HTR-8/SVneo (cell line): ENCODE data around the gene NRXN3.
A peak's percentile ranks its signal among the peaks of the same experiment; 100 is the strongest.

Experiments used
- DNase-seq: peaks from one replicate; pipeline ENCODE4 v3.0.0; 2011; ENCODE audit warnings: low spot score, mixed read lengths; ENCODE audit not compliant: insufficient read length
- FAIRE-seq: peaks from 2 replicates; lab custom pipeline; 2011; peaks lifted over from hg19 to GRCh38; lab: Jason Lieb, UNC

The NRXN3 gene

GRCh38 chr14:79408696-79409095 lies 1238.5 kb downstream of the NRXN3 start:
- no peak for DNase-seq
- FAIRE-seq, result no peak

DNA sequence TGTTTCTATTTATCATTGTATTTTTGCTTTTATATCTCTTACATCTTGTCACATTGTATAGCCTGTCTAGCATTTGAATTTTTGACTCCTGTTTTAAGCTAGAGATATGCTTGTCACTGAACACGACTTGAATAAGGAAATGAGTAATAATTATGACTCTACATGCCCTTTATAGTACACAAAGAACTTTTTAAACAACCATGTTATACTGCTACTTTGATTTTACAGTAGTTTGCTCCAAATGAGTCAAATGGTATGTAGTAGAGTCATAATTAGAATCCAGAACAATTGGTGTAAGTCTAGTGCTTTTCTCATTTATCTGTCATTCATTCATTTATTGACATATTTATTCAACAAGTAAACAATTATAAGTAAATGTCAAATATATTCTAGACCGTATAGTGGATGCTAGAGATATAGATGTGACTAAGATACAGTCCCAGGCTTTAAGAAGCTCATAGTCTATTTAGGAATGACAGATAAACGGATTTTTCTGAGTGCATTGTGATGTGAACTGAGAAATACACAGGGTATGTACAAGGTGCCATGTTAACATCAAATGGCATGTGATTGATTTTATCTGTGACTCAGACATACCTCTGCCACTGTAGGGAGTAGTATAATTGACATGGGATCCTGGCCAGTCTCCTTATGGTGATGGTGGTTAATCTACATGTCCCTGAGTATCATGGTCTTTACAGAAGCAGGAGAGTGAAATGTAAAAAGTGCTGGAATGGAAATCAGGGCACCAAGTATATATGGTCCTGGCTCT lies 1241.4 kb downstream of the NRXN3 start:
- DNase-seq, result no peak
- FAIRE-seq, result no peak

- no peak for FAIRE-seq
- DNase-seq, result no peak
Observed at GRCh38 chr14:79412822-79413221, 1242.6 kb downstream of the NRXN3 start.

DNA sequence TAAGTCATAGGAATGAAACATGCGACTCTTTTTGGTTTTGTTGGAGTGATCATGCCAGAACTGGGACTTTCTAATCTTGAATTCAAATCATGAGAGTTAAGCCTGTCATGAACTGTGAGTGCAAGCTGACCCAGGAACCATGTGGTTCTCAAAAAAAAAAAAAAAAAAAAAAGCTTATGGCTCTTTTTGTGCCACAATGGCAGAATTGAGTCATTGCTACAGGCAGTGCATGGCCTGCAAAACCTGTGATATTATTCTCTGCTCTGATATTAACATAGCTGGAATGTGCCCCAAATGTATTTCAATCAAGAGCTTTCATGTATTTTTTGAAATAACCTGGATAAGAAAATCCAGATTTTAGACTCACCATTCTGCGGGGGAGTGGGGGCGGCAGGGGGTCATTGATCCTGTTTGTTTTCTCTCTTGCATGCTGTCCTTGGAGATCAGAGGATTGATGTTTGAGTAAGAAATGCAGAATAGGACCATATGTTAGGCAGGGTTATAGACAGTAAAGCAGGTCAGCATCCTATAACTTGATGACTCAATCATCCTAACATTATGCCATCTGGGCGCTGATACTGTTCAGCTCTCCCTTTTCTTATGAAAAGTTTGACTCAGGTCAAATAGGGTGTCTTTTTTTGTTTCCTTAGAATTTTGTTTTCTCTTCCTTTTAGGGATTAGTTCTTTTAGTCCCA lies 1243.7 kb downstream of the NRXN3 start:
- FAIRE-seq (no peak), DNase-seq (no peak)

DNA sequence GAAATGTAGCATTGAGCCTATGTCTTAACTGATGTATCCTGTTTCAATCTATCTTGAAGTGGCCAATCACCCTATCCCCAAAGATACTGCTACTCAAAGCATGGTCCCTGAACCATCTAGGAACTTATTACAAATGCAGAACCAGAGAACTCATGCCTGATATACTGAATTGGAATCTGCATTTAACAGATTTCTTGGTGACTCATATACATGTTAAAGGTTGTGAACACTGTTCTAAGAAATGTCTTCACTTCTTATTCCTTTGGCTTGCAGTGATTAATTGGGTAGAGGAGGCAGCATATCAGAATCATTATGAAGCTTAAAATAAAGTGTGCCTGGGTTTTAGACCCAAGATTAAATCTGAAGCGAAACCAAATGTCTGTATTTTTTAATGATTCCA lies 1245.6 kb downstream of the NRXN3 start:
- no peak for FAIRE-seq
- DNase-seq, result no peak

DNA sequence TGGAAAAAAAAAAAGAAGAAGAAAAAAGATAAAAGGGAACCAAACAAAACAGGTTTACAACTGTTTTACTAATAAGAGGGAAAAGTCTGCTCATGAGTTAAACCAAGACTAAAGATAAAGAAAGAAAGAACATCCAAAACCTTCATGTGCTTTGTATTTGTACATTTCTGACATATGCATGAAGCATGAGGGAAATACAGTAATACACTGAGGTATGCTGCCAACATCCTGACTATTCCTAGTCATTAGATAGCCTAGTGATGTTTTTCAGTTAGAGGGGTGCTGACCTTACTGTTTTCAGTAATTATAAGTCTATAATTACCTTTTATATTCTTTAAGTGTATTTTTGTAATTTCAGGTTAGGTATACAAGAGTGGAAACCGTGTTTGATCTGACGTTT lies 1247.8 kb downstream of the NRXN3 start:
- FAIRE-seq, result no peak
- DNase-seq, result no peak

DNA sequence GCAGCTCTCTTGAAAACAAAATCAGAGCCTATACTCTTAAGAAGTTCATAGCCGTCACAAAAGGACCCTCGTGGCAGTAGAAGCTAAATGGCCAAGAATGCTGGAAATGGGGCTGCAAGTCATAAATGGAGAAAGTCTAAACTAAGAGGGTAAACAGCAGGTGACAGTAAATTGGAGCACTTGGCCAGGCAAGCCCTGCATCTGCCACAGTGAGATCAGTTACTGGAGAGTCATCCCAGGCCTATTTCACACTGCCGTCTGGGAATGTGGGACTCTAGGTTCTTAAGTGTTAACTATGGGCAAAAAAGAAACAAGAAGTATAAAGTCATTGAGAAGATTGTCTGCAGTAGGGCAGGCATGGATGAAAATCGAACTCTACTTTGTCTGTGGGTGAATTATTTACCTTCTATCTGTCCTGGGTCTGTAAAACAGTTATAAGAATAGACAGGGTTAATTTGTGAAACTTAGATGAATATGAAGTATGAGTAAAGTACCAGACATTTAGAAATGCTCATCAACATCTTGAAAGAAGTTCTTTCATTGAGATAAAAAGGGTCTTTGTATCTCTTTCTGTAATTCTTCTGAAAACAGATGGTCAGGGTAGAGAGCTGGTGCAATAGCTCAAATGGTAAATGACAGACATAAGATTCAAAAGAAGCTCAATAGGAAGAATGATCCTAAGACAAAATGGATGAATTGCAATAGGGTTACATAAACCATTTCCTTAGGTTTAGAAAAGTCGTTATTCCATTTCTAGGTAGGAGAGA lies 1248.7 kb downstream of the NRXN3 start:
- no peak for DNase-seq
- FAIRE-seq, result no peak

GRCh38 chr14:79419571-79420327 lies 1249.6 kb downstream of the NRXN3 start:
- DNase-seq (no peak), FAIRE-seq (no peak)

- no peak for DNase-seq
- no peak for FAIRE-seq
Observed at GRCh38 chr14:79420725-79421124, 1250.6 kb downstream of the NRXN3 start.

GRCh38 chr14:79421811-79422210 lies 1251.6 kb downstream of the NRXN3 start:
- no peak for FAIRE-seq

GRCh38 chr14:79424462-79424861 lies 1254.3 kb downstream of the NRXN3 start:
- FAIRE-seq (no peak), DNase-seq (no peak)

More at GRCh38 chr14:79421811-79422210, 1251.6 kb downstream of the NRXN3 start:
- DNase-seq, result no peak

- FAIRE-seq, result no peak
- DNase-seq, result no peak
Observed at GRCh38 chr14:79426103-79426755, 1256.1 kb downstream of the NRXN3 start.

- FAIRE-seq, result no peak
Observed at GRCh38 chr14:79432640-79433039, 1262.5 kb downstream of the NRXN3 start.

DNA sequence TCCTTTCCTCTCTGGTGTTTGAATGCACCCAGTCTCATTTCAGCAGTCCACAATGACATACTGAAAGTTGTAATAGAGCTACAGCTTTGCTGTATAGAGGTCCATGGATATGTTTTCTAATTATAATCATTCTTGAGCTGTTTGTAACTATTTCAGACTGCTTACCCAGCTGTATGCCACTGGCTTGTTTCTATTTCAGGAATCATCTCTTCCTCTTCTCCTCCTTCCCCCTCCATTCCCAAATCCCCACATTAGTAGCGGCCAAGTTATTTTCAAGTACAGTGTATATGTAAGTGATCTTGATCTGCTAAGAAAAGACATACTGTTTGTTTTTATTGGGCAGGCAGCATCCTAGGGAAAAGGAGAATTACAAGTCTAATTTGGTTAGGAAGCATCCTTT lies 1266.2 kb downstream of the NRXN3 start:
- FAIRE-seq, result no peak
- DNase-seq, result no peak

More at GRCh38 chr14:79432640-79433039, 1262.5 kb downstream of the NRXN3 start:
- no peak for DNase-seq

- no peak for DNase-seq
- FAIRE-seq, result no peak
Observed at GRCh38 chr14:79437951-79438350, 1267.8 kb downstream of the NRXN3 start.

GRCh38 chr14:79438696-79439342 lies 1268.6 kb downstream of the NRXN3 start:
- FAIRE-seq, result peak; percentile 9
- no peak for DNase-seq

DNA sequence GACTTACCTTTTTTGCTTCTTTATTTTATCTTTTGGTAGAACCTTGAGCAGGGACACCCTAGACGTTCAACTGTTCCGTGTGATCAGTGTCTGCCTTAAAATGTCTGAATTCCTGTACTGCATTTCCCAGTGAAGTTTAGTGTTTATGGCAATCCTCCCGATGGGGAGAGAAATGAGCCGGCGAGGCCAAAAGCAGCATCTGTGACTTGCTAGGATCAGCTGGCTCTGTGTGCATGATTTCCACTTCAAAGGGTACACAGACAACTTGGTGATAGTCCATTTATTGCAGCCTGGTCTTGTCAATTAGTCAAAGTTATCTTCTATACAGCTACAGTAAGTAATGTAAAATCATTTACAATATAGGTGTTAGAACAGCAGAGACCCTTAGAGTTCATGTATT lies 1272.6 kb downstream of the NRXN3 start:
- FAIRE-seq (no peak), DNase-seq (no peak)

DNA sequence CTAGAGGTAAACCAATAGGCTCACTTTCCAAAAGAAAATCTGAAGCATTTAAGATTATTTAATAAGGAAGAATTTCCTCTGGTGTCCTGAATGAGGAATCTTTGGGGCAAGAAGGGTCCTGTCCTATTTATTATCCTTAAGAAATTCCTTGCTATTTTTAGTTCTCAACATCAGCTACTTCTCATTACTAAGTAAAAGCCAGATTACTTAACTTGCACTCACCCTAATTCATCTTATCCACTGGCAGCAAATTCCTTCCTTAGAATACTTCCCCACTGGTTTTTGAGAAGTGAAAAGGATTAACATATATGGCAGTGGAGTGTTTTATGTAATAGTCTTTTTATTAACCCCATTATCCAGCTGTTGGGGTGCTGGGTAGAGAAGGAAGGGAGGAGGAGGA lies 1273.4 kb downstream of the NRXN3 start:
- DNase-seq (no peak), FAIRE-seq (no peak)

GRCh38 chr14:79448960-79449359 lies 1278.8 kb downstream of the NRXN3 start:
- FAIRE-seq, result no peak
- DNase-seq, result no peak
